ENCODE measurements around the gene NEDD4.
"Not testable (repeated sequence)": the region's sequence is repeated elsewhere in the genome, so short reads cannot be mapped to it uniquely, and the experiment has no call there.

Gene NEDD4

DNA sequence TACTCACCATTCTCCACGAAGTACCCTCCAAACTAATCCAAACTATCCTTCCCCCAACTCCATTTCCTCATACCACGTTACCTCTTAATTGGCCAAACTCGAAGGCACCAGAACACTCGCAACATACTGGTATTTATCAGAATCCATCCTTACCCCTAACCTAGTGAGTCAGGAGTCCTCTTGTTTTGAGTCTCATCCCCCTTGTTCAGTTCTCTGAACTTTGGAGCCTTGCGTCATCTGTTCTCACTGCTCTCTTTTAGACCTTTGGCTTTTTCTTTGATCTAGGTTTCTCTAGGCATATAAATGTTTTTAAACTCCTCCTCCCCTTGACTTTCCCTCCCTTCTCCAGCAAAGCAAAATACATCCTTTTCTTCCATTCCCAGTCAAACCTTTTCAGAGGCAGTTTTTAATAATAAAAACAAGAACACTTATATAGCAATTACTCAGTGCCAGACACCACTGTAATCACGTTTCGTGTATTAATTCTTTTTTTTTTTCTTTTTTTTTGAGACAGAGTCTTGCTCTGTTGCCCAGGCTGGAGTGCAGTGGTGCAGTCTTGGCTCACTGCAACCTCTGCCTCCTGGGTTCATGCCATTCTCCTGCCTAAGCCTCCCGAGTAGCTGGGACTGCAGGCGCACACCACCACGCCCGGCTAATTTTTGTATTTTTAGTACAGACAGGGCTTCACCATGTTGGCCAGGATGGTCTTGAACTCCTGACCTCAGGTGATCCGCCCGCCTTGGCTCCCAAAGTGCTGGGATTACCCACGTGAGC, 40.7 kb downstream of the NEDD4 start:
- DNase-seq: not testable (repeated sequence)

DNA sequence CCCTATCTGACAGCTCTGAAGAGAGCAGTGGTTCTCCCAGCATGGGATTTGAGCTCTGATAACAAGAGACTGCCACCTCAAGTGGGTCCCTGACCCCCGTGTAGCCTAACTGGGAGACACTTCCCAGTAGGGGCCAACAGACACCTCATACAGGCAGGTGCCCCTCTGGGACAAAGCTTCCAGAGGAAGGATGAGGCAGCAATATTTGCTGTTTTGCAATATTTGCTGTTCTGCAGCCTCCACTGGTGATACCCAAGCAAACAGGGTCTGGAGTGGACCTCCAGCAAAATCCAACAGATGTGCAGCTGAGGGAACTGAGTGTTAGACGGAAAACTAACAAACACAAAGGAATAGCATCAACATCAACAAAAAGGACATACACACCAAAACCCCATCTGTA, 48.8 kb downstream of the NEDD4 start:
- DNase-seq: not testable (repeated sequence)

DNA sequence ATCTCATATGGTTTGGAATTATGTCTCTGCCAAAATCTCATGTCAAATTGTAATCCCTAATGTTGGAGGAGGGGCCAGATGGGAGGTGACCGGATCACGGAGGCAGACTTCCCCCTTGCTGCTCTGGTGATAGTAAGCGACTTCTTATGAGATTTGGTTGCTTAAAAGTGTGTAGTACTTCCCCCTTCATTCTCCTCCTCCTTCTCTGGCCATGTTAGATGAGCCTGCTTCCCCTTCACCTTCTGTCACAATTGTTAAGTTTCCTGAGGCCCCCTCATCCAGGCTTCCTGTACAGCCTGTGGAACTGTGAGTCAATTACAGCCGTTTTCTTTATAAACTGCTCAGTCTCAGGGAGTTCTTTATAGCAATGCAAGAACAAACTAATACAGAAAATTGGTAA, 51.1 kb downstream of the NEDD4 start:
- DNase-seq: no peak

DNA sequence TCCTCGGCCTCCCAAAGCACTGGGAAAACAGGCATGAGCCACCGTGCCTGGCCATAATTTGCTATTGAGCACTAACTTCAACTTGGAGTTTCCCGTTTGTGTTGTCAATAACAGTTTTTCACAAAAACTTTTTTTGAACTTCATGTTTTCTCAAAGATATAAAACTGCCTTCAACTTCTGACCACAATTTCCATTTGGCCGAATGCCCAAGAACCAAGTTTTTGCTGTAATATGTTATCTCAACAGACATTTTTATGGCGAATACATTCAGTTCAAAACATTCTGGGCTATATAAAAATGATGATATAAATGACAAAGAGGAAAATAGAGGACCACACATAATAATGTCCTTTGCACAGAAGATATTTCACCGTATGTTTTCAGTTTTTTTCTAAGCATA, 56.4 kb downstream of the NEDD4 start:
- no peak for DNase-seq

DNA sequence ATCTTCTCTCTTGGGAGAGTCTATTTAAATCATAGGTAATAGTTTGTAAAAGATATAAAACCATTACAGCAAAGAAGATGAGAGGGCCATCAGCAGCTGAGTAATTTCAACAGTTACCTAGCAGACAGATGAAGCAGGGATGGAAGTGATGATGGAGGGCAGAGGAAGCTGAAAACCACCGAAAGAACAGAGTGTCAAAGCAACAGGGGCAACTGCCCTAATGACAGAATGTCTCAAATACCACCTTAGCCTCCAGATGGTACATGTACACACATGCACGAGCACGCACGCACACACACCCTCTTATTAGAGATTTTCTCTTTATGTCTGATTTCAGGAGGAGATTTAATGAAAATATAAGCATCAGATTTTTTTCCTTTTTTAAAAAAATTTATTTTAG, 64.5 kb downstream of the NEDD4 start:
- DNase-seq: no peak

DNA sequence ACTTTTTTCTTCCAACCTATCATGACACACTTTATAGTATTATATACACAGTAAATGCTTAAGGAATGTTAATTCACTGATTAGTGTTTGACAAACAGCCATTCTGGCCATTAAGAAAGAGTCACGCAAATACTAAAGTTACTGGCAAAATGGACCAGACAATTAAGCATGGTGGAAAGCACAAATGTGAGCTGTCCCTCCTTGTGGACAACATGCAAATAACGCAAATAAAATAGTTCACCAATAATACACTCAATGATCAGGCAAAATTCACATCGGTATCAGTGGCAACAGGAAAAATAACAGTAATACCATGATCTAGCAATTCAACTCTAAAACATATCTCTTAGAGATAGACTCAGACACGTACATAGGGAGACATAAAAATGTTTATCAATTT, 71.7 kb downstream of the NEDD4 start:
- no peak for DNase-seq

DNA sequence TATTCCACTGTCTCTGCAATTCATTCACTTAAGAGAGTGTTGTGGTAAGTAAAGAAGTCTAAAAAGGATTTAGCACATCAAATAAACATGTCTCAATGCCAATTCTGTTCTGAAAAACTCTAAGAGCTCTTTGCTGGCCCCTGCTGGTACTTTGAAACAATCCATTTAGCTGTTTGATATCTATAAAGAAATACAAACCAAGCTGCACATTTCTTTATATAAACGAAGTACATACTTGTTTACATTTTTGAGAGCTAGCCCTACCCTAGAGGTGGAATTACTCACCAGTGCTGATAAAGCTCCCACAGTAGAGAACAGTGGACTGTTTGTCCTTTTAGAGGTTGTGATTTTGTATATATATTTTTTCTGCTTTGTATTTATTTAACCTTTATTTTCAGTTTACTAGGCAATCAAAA, 75.5 kb downstream of the NEDD4 start:
- peak; percentile 91 for DNase-seq

DNA sequence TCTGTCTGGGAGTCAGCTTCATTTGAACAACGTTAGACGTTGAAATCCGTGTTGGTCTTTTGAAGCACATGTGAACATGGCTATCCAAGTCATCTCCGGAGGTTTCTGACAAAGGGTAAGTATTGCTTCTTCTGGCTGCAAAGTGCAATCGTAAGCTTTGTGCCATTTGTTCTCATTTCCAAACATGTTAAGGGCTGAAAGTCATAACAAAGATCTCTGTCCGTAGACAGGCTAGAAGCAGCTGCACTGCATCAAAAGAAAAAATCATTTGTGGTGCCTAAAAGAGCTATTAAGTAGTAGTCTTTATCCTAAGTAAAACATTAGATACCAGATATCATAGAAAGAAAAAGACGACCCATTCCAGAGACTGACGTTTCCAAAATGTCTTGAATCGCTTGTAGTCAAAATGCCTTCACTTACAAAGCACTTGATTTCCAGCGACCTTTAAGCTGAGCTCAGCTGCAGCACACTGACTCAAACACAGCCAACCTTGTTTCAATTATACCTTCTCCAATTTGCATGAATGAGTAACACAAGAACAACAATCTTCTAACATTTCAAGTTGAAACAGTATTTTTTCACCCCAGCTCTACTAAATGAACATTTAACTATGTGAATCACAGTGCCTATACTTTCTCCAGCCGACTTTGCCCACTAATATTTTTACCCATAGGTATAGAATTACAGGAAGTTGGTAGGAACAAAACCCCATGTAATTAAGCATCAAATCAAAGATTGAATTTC, 76.6 kb downstream of the NEDD4 start:
- peak; percentile 73 for DNase-seq

DNA sequence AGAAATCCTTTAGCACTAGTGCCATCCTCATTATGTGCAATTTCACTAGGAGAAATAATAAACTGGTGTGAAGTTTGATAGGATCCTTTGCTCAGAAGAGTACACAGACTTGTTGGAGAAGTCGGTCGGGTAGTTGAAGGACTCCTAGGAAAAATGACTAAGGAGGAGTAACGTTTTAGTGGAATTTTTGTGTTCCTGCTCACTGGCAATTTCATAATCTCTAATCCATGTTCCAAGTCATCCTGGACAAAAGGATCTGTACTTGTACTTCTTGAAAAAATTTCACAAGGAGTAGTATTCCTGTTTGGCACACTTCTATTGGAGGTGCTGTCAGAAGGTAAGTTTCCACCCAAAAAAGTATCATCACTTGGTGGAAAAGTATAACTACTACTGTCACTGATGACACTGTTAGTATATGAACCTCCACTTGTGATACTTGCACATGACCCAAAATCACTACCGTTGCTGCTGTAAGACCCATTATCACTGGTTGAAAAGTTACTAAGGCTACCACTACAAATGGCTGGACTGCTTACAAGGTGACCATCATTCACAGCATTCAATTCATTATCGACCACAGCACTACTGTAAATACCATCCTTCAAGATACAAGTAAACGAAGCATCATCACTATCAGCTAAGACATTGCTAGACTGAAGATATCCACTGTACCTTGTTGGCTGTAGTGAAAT, 77.4 kb downstream of the NEDD4 start:
- no peak for DNase-seq

DNA sequence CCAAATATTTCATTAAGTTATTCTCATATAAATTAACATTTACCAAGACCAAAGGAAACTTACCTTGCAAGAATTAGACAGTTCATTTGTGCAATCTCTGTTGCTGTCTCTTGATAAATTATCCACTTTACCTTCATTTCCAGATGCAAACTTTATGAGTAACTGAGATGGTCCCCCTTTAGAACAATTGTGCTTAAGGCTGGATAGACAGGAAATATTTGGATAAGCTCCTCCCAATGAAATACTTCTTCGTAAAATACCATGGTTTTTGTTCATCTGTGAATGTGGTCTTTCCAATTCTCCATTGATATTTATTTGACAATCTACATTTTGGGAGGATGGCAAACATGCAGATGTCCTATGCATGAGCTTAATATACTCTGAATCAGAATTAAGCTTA, 78.2 kb downstream of the NEDD4 start:
- no peak for DNase-seq

DNA sequence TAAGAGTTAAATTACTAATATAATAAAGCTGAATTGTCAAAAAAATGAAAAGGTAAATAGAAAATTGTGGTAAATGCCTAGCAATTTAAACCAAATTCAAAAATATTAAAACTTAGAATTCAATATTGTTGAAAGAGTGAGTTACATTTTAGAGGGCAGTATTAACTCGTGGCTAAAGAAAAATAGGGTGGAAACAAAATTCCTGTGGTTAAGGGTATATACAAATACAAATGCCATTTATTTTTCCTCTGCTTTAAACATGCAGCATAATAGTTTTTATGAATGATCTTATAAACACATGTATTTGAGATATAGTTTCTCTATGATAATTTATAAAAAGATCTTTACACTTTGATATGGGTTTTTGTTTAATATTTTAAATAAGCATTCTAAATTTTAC, 79.0 kb downstream of the NEDD4 start:
- DNase-seq: no peak

DNA sequence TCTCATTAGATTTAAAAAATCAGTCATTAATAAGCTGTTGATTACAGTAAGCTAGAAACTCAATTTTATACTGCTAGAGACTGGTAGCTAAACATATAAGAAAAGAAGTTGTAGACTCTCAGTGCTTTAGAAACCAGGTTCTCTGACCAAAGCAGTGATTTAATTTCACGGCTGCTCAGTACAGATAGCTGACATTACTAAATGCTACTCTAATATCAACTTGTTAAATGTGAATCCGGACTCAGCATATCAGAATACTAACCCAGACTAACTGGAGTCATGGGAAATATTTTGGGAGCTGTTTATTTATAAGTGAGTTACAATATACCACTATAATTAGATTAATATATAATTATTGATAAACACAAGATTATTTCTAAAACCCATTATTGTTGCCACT, 80.4 kb downstream of the NEDD4 start:
- no peak for DNase-seq

DNA sequence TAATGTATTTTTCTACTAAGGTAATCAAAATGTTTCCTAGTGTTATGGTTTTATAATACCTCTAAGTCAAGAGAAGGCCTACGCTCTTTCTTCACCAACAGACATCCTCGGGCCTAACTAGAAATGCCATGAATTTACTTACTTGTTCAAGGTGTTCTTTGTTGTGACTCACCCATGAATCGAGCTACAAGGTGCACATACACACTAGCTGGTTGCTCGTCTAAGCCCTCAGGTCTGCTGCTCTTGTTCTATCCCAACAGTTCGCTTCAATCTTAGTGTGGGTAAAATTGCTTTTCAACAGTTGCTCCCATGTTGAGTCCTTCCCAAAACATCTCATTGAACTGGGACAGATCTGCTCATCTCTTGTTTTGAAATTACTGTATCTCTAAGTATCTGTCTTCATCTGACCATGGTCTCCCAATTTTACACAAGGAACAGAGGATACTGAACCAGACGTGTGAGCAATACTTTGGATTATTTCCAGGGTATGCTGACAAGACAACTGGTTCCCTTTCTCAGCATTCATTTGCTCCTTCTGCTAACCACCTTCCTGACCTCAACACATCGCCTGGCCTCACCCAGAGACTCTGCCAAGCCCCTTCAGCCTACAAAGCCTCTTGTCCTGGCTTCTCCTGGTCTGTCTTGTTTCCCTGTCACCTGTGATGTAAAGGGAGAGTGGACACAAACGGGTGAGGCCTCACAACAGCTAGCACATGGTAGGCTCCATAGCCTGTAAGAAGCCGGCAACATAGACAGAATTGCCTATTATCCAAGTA, 84.2 kb downstream of the NEDD4 start:
- DNase-seq: no peak

DNA sequence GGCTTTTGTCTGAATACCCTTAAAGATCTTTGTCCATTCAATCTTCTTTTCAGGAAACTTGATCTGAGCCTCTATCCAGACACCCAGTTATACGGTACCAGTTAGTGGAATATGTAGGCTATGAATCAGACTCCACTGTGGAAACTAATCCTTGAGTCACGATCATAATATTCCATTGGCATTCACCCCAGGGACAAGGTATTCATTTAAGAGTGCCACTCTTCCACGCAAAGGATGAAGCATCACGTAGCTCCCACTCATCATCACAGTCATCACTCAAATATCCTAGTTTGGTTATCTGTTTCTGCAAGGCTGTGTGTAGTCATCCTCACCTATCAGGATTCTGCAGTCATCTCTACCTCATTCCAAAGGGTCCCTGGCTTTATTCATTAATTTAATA, 85.6 kb downstream of the NEDD4 start:
- DNase-seq: peak; percentile 95

DNA sequence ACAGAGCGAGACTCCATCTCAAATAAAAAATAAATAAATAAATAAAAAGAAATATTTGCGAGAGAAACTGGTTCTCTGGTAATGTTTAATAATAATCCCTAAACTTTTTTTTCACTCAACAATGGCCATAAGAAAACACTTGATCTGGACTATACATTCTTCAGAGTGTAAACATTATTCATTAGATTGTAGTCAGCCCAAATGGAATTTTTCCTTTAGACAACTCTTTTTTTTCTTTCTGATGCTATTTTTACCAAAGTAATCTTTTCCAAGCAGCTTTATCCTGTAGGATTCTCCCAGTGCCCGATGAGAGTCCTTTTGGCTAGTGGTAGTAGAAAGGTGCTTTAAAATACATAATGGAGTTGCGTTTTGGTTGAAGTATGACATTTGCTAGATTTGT, 90.4 kb downstream of the NEDD4 start:
- no peak for DNase-seq

DNA sequence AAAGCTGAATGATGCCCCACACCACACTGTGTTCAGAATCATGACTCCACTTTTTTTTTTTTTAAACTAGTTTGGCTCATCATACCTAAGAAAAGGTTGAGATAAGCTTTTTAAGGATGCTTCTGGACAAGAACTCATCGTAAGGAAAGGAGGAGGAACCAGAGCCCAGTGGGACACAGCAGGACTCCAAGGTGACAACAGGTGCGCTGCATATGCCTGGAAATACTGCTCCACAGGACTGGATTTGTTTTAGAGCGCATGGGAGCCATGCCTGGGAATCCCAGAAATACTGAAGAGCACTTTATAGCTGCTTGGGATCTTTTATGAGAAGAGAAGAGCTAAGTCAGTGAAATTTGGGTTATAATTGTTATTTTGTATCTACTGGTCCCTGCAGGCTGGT, 93.4 kb downstream of the NEDD4 start:
- DNase-seq: no peak

DNA sequence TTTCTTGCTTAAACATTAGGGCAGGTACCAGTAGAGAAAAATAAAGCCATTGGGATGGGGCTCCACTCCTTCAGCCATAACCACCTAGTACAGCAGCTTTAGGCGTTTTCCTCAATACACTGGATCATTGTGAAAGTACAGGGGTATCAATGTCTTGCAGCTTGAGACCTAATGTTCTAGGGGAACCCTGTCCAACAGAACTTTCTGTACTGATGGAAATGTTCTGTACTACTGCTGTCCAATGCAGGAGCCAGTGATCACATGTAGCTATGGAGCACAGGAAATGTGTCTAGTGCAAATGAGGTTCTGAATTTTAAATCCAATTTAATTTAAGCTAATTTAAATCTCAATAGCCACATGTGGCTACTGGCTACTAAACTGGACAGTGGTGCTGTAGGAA, 93.9 kb downstream of the NEDD4 start:
- DNase-seq: no peak

DNA sequence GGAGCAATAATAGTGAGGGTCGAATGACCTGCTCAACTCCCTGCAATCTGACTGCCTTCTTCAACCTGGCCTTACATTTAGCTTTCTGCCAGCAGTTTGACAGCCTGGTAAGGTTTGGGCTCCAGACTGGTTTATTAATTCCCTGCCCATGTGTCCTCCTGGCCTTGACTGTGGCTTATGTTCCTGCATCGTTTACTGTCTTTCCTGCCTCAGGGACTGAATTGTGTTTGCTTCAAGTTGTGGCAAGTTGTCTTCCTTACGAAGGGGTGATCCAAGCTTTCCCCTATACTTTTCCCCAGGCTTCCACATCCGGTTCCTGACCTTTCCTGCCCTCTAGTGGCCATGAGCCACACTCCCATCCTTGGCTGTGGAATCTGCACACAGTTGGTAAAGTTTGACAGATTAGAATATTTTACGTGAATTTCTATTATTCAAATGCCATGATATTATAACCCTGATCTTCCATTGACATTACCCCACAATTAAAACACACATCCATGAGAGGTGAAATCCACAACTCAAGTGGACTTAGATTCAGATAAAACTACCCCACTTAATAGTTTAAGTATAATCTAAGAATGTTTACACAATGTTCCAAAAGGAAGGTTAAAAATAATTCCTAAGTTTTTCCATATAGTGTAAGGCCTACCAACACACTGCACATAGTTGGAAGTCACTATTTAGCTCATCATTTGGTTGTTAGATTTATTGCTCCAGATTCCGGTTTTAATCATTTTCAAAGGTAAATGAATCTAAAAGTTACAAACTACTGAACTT, 95.7 kb downstream of the NEDD4 start:
- DNase-seq: no peak

DNA sequence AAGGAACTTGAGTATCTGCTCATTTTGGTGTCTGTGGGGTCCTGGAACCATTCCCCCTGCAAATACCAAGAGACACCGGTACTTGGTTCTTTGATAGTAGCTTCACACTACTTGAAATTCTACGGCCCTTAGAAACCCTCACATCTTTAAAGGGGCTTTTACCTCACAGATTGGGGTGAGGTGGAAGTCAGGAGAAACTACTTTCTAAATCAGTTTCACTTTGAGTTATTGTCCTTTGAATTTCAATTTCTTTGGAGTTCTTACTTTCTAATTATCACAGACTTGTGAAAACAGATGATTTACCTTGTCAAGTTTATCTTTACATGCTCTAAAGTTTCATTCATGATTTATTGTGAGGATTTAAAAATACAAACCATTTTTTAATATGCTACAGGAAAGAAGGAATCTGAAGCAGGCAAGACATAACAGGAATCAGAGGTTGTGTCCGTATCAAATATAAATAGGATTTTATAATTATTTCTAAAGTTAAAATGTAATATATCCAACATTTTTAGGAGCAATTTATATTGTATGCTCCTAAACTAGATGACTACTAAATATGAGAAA, 98.9 kb downstream of the NEDD4 start:
- no peak for DNase-seq

DNA sequence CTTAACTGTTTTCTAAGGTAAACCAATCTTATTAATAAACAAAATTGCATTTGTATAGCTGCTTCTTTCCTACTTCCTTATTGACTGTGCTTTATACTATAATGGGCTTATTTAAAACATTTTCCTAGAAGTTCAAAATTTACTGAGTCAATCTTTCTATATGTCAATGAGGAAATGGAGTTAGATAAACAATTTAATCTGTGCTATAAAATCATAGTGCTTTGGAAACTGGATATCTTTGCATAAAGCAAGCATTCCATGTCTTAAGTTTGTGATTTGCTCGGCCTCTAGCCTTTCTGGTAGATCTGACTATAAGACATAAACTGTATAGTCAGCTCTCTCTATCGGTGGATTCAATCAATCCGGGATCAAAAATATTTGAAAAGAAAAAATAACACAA, 99.6 kb downstream of the NEDD4 start:
- no peak for DNase-seq

DNA sequence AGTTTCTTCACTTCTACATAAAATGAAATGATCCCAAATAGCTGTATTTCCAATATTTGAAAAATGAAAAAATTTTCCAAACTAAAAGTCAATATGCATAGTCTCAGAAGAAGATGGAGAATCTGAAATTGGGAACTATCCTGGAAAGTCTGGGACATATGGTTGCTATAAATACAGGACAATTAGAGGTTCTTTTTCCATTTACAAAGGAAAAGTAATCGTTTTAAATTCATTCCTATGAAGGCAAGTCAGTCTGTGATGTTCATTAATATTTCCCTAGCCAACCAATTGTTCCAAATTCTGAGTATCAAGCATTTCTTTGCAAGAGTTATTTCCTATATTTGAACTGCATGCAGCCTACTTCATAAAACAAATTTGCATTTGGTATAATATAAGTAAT, 102.2 kb downstream of the NEDD4 start:
- DNase-seq: no peak

DNA sequence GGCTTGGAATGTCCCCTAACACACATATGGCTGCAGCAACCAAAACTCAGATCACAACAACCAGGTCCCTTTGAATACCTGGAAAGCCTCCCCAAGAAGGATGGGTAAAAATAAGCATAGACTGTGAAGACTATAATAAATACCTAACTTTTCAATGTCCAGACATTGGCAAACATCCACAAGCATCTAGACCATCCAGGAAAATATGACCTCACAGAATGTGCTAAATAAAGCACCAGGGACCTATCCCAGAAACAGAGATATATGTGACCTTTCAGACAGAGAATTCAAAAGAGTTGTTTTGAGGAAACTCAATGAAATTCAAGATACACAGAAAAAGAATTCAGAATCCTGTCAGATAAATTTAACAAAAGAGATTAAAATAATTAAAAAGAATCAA, 109.2 kb downstream of the NEDD4 start:
- no peak for DNase-seq

Measured in amniotic stem cell (primary cell).